ENCODE measurements around the gene SCIN. TPM values are rescaled to one million over a fixed set of nuclear protein-coding genes. Genes with fewer than 3 reads are reported as not detected.

SCIN gene
- total RNA-seq, 1 experiment from 2014 or later, result 0.39 TPM

DNA sequence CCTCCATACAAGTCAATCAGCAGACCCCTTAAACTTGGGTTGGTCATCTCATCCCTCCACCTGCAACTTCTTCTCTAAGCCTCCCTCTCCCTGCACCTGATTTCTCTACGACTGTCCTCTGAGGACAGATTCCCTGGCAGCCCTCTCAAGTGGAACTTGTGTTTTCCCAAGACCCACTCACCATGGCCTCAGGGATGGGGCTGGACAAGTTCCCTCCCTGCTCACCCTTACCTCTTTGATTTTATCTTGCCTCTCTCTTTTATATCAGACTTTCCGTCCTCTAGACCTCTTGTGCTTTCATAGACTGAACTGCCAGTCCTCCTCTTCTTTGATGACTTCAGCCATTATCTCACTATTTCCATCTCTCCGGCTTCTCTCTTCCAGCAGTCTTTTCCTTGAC, 70.7 kb downstream of the SCIN start:
- CTCF ChIA-PET, result interaction anchor here (1.4 kb wide), 1 partner anchor 46 kb away, joined by 3 read pairs; no protein-coding TSS in a partner anchor
- TF ChIP-seq, protein P1, sequence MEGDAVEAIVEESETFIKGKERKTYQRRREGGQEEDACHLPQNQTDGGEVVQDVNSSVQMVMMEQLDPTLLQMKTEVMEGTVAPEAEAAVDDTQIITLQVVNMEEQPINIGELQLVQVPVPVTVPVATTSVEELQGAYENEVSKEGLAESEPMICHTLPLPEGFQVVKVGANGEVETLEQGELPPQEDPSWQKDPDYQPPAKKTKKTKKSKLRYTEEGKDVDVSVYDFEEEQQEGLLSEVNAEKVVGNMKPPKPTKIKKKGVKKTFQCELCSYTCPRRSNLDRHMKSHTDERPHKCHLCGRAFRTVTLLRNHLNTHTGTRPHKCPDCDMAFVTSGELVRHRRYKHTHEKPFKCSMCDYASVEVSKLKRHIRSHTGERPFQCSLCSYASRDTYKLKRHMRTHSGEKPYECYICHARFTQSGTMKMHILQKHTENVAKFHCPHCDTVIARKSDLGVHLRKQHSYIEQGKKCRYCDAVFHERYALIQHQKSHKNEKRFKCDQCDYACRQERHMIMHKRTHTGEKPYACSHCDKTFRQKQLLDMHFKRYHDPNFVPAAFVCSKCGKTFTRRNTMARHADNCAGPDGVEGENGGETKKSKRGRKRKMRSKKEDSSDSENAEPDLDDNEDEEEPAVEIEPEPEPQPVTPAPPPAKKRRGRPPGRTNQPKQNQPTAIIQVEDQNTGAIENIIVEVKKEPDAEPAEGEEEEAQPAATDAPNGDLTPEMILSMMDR (conservative IDR thresholded peaks at IDR 0.05; ENCODE audit: low read depth, low read length), result no peak
- TF ChIP-seq EZH2 (IDR thresholded peaks at IDR 0.05; ENCODE audit: borderline replicate concordance, low read depth, low read length, poor library complexity, severe bottlenecking), result no peak

DNA sequence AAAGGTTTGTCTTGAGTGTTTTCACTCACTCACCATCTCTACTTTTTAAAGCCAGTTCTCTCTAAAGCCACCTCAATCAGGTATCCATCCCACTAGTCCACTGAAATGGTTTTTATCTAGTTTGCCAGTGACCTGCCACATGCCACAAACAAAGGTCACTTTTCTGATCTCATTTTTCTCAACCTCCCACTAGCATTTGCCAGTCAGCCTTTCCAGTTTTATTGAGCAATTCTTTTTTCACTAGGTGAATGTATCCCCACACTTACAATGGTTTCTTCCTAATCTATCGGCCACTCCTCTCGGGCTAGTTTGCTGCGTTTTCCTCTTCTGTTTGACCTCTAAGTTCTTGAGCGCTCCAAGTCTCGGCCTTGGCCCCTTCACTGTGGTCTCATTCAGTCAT, 72.0 kb downstream of the SCIN start:
- Histone ChIP-seq H3K27me3 (replicated peaks; ENCODE audit: insufficient read depth, low read depth, low read length, poor library complexity) (no peaks in the 10 kb centered on the region), H3K27ac (ENCODE audit: low read depth, low read length, poor library complexity, severe bottlenecking) (no peak overlapping the region), H3K4me3 (ENCODE audit: low read depth, low read length, poor library complexity, severe bottlenecking) (no peak overlapping the region), H3K4me1 (ENCODE audit: insufficient read depth, low read length, poor library complexity, severe bottlenecking) (no peaks in the 10 kb centered on the region), H3K9me3 (ENCODE audit: low read depth, low read length, poor library complexity, severe bottlenecking) (no peaks in the 10 kb centered on the region), H3K36me3 (ENCODE audit: insufficient read depth, low read length, poor library complexity, severe bottlenecking) (no peaks in the 10 kb centered on the region)
- BruUV-seq (replicated peaks), result no TSS peak
- CTCF ChIA-PET, result no interaction called here
- intact Hi-C loops (cut with micrococcal nuclease; ENCODE audit: unreplicated experiment), result no loop called here
- no peak for DNase-seq (ENCODE audit: low spot score)
- no peak for TF ChIP-seq EZH2 (IDR thresholded peaks at IDR 0.05; ENCODE audit: borderline replicate concordance, low read depth, low read length, poor library complexity, severe bottlenecking)
- TF ChIP-seq, protein P1 (conservative IDR thresholded peaks at IDR 0.05; ENCODE audit: low read depth, low read length), result no peak
- POLR2A ChIA-PET (ENCODE audit: low non-redundant PET), result no interaction called here

More for the DNA sequence above, 70.7 kb downstream of the SCIN start:
- POLR2A ChIA-PET (ENCODE audit: low non-redundant PET), result no interaction called here
- DNase-seq (ENCODE audit: low spot score), result no peak
- H3K9me3 ChIP-seq (ENCODE audit: low read depth, low read length, poor library complexity, severe bottlenecking), result no peaks in the 10 kb centered on the region
- BruUV-seq (replicated peaks), result no TSS peak
- no peak overlapping the region for H3K4me3 ChIP-seq (ENCODE audit: low read depth, low read length, poor library complexity, severe bottlenecking)
- H3K4me1 ChIP-seq (ENCODE audit: insufficient read depth, low read length, poor library complexity, severe bottlenecking), result no peaks in the 10 kb centered on the region
- H3K36me3 ChIP-seq (ENCODE audit: insufficient read depth, low read length, poor library complexity, severe bottlenecking), result no peaks in the 10 kb centered on the region
- intact Hi-C loops (cut with micrococcal nuclease; ENCODE audit: unreplicated experiment), result no loop called here
- H3K27ac ChIP-seq (ENCODE audit: low read depth, low read length, poor library complexity, severe bottlenecking), result no peak overlapping the region
- no peaks in the 10 kb centered on the region for H3K27me3 ChIP-seq (replicated peaks; ENCODE audit: insufficient read depth, low read depth, low read length, poor library complexity)

DNA sequence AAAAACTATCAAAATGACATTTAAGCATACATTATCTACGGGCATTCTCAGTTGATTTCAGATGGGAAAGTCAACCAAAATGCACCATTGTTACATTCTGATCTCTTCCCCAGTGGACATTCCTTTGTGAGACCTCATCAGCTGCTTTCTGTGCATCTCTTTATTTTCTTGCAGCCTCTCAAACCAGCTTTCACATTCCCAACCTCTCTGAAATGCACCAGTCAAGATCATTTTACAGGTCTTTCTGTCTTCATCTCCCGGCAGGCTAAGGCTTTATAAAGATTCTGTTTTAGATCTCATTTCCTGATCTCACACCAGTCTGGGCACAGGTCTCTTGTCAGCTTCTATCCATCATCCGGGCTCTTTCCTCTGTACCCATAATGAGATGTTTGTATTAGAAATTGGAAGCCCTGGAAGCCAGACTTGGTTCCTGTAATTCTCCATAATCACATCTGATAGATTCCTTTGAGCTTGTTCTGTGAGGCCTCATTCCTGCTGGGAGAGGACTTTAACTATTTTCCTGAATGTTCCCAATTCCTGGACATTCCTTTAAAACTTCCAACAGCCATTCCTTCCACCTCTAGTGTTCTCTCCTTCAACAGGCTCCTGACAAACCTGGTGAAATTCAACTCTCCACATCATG, 72.6 kb downstream of the SCIN start:
- H3K4me1 ChIP-seq (ENCODE audit: insufficient read depth, low read length, poor library complexity, severe bottlenecking), result no peaks in the 10 kb centered on the region
- CTCF ChIA-PET, result no interaction called here

More for the DNA sequence above, 72.6 kb downstream of the SCIN start:
- Histone ChIP-seq H3K27me3 (replicated peaks; ENCODE audit: insufficient read depth, low read depth, low read length, poor library complexity) (no peaks in the 10 kb centered on the region), H3K4me3 (ENCODE audit: low read depth, low read length, poor library complexity, severe bottlenecking) (no peak overlapping the region), H3K36me3 (ENCODE audit: insufficient read depth, low read length, poor library complexity, severe bottlenecking) (no peaks in the 10 kb centered on the region), H3K27ac (ENCODE audit: low read depth, low read length, poor library complexity, severe bottlenecking) (no peak overlapping the region), H3K9me3 (ENCODE audit: low read depth, low read length, poor library complexity, severe bottlenecking) (no peaks in the 10 kb centered on the region)
- intact Hi-C loops (cut with micrococcal nuclease; ENCODE audit: unreplicated experiment), result no loop called here
- BruUV-seq (replicated peaks), result no TSS peak
- TF ChIP-seq EZH2 (IDR thresholded peaks at IDR 0.05; ENCODE audit: borderline replicate concordance, low read depth, low read length, poor library complexity, severe bottlenecking), result no peak
- TF ChIP-seq, protein P1 (conservative IDR thresholded peaks at IDR 0.05; ENCODE audit: low read depth, low read length), result no peak
- POLR2A ChIA-PET (ENCODE audit: low non-redundant PET), result no interaction called here
- DNase-seq (ENCODE audit: low spot score), result no peak

All from A673 (cell line).